Omental fat pad (tissue), 4 donors: ENCODE results near the gene POU6F2. TPM values are rescaled to one million over a fixed set of nuclear protein-coding genes. Genes with fewer than 3 reads are reported as not detected.

Experiments
- ATAC-seq: fragments of 150-250 bp; one replicate; pipeline ENCODE4 v1.9.1; 2016; ENCODE audit warnings: mild to moderate bottlenecking, moderate library complexity; ENCODE audit not compliant: low FRiP score
- DNase-seq: peaks from one replicate; pipeline ENCODE4 v3.0.0-alpha.2; 2019; ENCODE audit warnings: low spot score
- total RNA-seq, 4 donors: library from RNA; depleted of rRNA; stranded (reverse); fragments of >200 nt; gene quantifications; one replicate each; pipeline ENCODE4 v1.1.0, GENCODE V29; 2016
- TF ChIP-seq, protein P1 (sequence below), 3 donors: fragments of 450-650 bp; IDR thresholded peaks; one replicate each; pipeline ENCODE4 v1.5.1; 2016 to 2017; ENCODE audit warnings: antibody characterized with exemption in 3 of 3, mild to moderate bottlenecking in 3 of 3, moderate library complexity in 2 of 3

Gene POU6F2
- total RNA-seq, 4 donors from 2014 or later: 0.12 to 0.56 (median 0.37) TPM; not detected in 1

DNA sequence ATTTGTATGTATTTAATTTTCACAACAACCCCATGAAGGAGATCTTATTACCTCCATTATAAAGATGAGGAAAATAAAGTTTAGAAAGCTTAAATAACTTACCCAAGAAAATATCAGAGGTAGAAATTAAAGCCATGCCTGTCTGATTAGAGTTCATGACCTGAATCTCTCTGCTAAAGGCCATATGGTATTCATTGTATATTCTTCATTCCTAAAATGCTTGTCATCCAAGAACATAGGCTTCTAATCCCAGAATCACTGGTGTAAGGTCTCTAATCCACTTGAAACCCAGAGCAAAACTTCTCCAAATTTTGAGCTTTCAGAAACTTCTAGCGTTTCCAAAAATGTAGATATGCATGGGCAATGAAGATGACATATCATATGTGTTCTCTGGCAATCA is 516.2 kb downstream of the POU6F2 start:
- DNase-seq (no peak), ATAC-seq (no peak)

DNA sequence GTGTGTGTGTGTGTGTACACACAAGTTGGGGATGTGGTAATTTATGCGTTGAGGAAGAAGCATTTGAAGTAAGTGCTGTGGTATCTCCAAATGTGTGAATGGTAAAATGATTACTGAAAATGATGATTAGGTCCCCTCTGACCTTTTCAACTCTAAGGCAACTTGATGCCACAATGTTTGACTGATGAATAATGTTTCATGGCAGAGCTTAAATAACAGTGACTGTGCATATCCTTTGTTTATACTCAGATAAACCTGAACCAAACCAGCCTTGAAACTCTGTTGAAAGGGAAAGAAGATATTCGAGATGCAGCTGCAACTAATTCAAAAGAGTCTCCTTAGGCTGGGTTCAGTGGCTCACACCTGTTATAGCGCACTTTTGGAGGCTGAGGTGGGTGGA is 523.6 kb downstream of the POU6F2 start:
- ATAC-seq (no peak), DNase-seq (no peak)
- TF ChIP-seq, protein P1, sequence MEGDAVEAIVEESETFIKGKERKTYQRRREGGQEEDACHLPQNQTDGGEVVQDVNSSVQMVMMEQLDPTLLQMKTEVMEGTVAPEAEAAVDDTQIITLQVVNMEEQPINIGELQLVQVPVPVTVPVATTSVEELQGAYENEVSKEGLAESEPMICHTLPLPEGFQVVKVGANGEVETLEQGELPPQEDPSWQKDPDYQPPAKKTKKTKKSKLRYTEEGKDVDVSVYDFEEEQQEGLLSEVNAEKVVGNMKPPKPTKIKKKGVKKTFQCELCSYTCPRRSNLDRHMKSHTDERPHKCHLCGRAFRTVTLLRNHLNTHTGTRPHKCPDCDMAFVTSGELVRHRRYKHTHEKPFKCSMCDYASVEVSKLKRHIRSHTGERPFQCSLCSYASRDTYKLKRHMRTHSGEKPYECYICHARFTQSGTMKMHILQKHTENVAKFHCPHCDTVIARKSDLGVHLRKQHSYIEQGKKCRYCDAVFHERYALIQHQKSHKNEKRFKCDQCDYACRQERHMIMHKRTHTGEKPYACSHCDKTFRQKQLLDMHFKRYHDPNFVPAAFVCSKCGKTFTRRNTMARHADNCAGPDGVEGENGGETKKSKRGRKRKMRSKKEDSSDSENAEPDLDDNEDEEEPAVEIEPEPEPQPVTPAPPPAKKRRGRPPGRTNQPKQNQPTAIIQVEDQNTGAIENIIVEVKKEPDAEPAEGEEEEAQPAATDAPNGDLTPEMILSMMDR (IDR thresholded peaks at IDR 0.05): no peak

More for the DNA sequence above, 516.2 kb downstream of the POU6F2 start:
- TF ChIP-seq, protein P1 (IDR thresholded peaks at IDR 0.05): no peak

DNA sequence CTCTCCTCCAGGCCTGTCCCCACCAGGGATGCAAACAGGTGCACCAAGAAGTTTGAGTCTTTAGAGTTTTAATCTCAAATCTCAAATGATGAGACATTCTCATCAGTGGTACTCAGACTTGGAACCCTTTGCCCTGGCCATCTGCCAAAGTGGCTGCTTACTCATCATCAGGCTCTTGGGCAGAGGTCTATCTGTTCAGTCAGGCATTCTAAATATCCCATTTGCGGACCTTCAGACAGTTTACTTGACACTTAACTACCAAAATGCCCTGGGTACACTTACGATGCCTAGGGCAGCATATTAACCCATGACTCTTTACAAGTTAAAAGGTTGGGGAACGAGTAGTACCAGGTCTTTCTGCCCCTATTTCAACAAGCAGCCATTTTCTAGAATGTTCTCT is 527.3 kb downstream of the POU6F2 start:
- DNase-seq (no peak), ATAC-seq (no peak)
- TF ChIP-seq, protein P1 (IDR thresholded peaks at IDR 0.05): no peak

DNA sequence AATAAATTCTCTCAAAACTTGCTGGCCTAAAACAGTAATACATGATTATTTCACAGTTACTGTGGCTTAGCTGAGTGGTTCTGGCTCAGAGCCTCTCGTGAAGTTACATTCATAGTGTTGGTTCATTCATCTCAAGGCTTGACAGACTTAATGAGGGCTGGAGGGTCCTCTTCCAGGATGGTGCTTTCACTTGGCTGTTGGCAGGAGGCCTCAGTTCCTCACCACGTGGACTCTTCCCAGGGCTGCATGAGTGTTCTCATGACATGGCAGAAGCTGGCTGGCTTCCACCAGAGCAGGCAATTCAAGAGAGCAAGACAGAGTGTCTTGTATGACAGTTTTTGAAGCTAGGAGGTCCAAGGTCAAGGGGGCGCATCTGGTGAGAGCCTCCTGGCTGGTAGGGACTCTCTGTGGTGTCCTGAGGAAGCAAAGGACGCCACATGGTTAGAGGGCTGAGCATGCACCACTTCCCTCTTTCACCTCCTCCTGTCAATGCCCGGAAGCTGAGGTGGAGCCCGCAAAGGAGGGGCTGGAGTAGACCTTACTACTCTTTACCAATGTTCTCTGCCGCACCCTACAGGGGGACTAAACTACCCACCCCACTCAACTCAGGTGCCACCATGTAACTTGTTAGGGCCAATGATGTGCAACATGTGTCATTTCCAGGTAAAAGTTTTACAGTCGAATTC is 530.3 kb downstream of the POU6F2 start:
- no peak for DNase-seq
- TF ChIP-seq, protein P1 (IDR thresholded peaks at IDR 0.05): no peak
- ATAC-seq: no peak

DNA sequence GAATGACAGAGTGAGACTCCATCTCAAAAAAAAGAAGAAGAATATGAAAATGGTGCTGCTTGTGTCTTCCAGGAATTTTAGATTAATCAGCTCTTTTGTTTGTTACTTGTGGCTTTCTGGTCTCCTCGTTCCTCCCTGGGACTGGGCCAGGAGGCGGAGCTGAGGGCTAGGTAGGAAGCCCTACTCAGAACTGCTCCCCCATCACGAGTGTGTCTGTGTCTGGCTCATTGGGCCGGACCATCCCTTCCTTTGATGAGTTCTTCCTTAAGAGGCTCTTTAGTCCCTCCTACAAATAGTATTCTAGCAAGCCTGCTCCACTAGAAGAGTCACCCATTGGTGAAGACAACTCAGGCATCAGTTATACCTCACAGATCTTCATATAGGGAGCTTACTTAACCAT is 531.7 kb downstream of the POU6F2 start:
- ATAC-seq: no peak
- DNase-seq: no peak
- TF ChIP-seq, protein P1 (IDR thresholded peaks at IDR 0.05): no peak

DNA sequence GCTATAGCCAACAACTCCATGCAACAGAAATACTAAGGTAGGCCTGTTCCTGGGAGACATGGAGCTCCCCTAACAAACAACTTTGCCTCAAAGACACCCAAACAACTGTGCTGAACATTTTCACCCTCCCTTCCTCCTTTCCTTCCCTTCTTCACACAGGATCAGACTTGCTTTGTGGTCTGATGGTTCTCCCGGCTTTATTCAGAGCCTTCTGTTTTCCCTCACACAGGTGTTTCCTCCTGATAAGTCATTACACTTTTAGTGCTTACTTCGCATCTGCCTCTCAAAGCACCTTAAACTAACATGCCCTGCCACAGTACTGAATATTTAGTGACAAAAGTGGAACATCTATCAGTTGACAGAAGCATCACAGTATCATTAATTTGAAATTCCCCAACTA is 532.2 kb downstream of the POU6F2 start:
- no peak for DNase-seq
- no peak for ATAC-seq
- TF ChIP-seq, protein P1 (IDR thresholded peaks at IDR 0.05): no peak

DNA sequence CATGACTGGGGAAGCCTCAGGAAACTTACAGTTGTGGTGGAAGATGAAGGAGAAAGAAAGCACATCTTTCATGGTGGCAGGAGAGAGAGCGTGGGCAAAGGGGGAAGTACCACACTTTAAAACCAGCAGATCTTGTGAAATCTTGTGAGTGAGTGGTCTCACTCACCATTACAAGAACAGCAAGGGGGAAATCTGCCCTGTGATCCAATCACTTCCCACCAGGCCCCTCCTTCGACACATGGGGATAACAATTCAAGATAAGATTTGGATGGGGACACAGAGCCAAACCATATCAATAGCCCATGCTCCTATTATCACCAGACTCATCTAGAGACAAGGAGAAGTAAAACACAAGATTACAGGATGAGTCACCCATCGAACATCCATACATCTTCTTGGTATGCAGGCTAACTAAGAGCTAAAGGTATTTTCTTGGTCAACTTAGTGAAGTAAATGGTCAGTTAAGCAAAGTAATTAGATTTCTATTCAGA is 533.2 kb downstream of the POU6F2 start:
- DNase-seq (no peak), ATAC-seq (no peak)
- TF ChIP-seq, protein P1 (IDR thresholded peaks at IDR 0.05): no peak
